ENCODE measurements around the gene NIPBL.

NIPBL gene

GRCh38 chr5:36985387-36985786 lies 108.8 kb downstream of the NIPBL start:
- Histone ChIP-seq H3K9ac (ENCODE audit: low read length) (no peak overlapping the region), H3K4me3 (ENCODE audit: low read depth, low read length, poor library complexity, severe bottlenecking) (no peak overlapping the region), H3F3A (ENCODE audit: insufficient read depth, low read length) (no peaks in the 10 kb centered on the region), H3K79me2 (ENCODE audit: insufficient read depth, low read length) (peaks cover 27% of the 10 kb centered on the region), H3K9me2 (ENCODE audit: low read depth, low read length) (no peaks in the 10 kb centered on the region), H4K20me1 (ENCODE audit: insufficient read depth, low read length) (no peaks in the 10 kb centered on the region), H3K36me3 (ENCODE audit: insufficient read depth, low read length) (peaks cover 25% of the 10 kb centered on the region), H3K4me1 (ENCODE audit: insufficient read depth, low read length, severe bottlenecking) (no peaks in the 10 kb centered on the region), H3K27ac (ENCODE audit: low read depth, low read length, poor library complexity, severe bottlenecking) (no peak overlapping the region), H3K4me2 (ENCODE audit: low read length) (no peak overlapping the region), H3K9me3 (ENCODE audit: low read length) (no peaks in the 10 kb centered on the region), H2AFZ (ENCODE audit: low read length) (no peak overlapping the region), H3K27me3 (ENCODE audit: insufficient read depth, low read length) (no peaks in the 10 kb centered on the region)
- TF ChIP-seq CTCF (IDR thresholded peaks at IDR 0.05; ENCODE audit: low read length): no peak
- no peak for TF ChIP-seq EZH2 (IDR thresholded peaks at IDR 0.05; ENCODE audit: borderline replicate concordance, low read length)

DNA sequence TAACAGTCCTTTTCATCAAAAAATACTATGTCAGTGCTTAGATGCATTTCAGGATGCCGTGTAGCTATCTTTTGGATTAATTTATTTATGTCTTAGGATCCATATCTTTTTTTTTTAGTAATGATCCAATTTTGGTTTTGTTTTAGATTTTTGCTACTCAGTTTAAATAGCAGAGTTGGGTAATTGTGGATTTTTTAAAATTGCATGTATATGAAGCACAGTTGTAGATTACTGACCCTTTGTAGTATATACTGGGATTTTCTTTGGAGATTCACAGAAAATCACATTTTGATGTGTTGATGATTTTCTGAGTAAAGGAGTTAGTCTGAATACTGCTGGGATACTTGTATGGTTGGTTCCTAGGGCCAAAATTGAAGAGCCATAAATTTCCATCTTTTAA lies 111.8 kb downstream of the NIPBL start:
- no peaks in the 10 kb centered on the region for H3K9me3 ChIP-seq (ENCODE audit: low read length)
- no peaks in the 10 kb centered on the region for H4K20me1 ChIP-seq (ENCODE audit: insufficient read depth, low read length)
- H3K27ac ChIP-seq (ENCODE audit: low read depth, low read length, poor library complexity, severe bottlenecking): no peak overlapping the region
- H3K9me2 ChIP-seq (ENCODE audit: low read depth, low read length): no peaks in the 10 kb centered on the region
- no peak for TF ChIP-seq EZH2 (IDR thresholded peaks at IDR 0.05; ENCODE audit: borderline replicate concordance, low read length)
- TF ChIP-seq CTCF (IDR thresholded peaks at IDR 0.05; ENCODE audit: low read length): no peak
- H3F3A ChIP-seq (ENCODE audit: insufficient read depth, low read length): no peaks in the 10 kb centered on the region
- H3K27me3 ChIP-seq (ENCODE audit: insufficient read depth, low read length): no peaks in the 10 kb centered on the region
- no peak overlapping the region for H2AFZ ChIP-seq (ENCODE audit: low read length)
- H3K79me2 ChIP-seq (ENCODE audit: insufficient read depth, low read length): 0 out of 2 replicates have a peak, but pooled peaks cover 13% of the 10 kb centered on the region
- H3K4me2 ChIP-seq (ENCODE audit: low read length): no peak overlapping the region
- H3K4me3 ChIP-seq (ENCODE audit: low read depth, low read length, poor library complexity, severe bottlenecking): no peak overlapping the region
- peaks cover 14% of the 10 kb centered on the region for H3K36me3 ChIP-seq (ENCODE audit: insufficient read depth, low read length)
- no peak overlapping the region for H3K9ac ChIP-seq (ENCODE audit: low read length)
- H3K4me1 ChIP-seq (ENCODE audit: insufficient read depth, low read length, severe bottlenecking): no peaks in the 10 kb centered on the region

- Histone ChIP-seq H3K9ac (ENCODE audit: low read length) (no peak overlapping the region), H3K4me1 (ENCODE audit: insufficient read depth, low read length, severe bottlenecking) (no peaks in the 10 kb centered on the region), H3K27me3 (ENCODE audit: insufficient read depth, low read length) (no peaks in the 10 kb centered on the region), H3K4me2 (ENCODE audit: low read length) (no peak overlapping the region), H3K79me2 (ENCODE audit: insufficient read depth, low read length) (no peaks in the 10 kb centered on the region), H4K20me1 (ENCODE audit: insufficient read depth, low read length) (no peaks in the 10 kb centered on the region), H3F3A (ENCODE audit: insufficient read depth, low read length) (no peaks in the 10 kb centered on the region; the same call in 1 of the 2 replicates), H3K9me2 (ENCODE audit: low read depth, low read length) (no peaks in the 10 kb centered on the region), H3K4me3 (ENCODE audit: low read depth, low read length, poor library complexity, severe bottlenecking) (no peak overlapping the region), H3K9me3 (ENCODE audit: low read length) (no peaks in the 10 kb centered on the region), H3K27ac (ENCODE audit: low read depth, low read length, poor library complexity, severe bottlenecking) (no peak overlapping the region), H2AFZ (ENCODE audit: low read length) (no peak overlapping the region), H3K36me3 (ENCODE audit: insufficient read depth, low read length) (peaks cover 57% of the 10 kb centered on the region; the same call in 1 of the 2 replicates)
- no peak for TF ChIP-seq CTCF (IDR thresholded peaks at IDR 0.05; ENCODE audit: low read length)
- no peak for TF ChIP-seq EZH2 (IDR thresholded peaks at IDR 0.05; ENCODE audit: borderline replicate concordance, low read length)
These were observed 122.0 kb downstream of the NIPBL start for GRCh38 chr5:36998578-36998977.
